ENCODE measurements around the gene TSPAN16.
"Not testable (repeated sequence)": the region's sequence is repeated elsewhere in the genome, so short reads cannot be mapped to it uniquely, and the experiment has no call there.

TSPAN16 gene

GRCh38 chr19:11346104-11346940 lies 50.4 kb downstream of the TSPAN16 start, which contains the start of the genes CCDC159 and TMEM205:
Gene CCDC159 (plus strand): TSS chr19:11346519. CDS start chr19:11346607, 88 bp downstream.
Gene TMEM205 (minus strand): TSS chr19:11346268. CDS start chr19:11345619, 649 bp downstream.
- DNase-seq (ENCODE audit: low read depth) = peak; percentile 90

GRCh38 chr19:11347546-11348039 lies 51.6 kb downstream of the TSPAN16 start:
- no peak for DNase-seq (ENCODE audit: low read depth)

GRCh38 chr19:11349171-11349570 lies 53.2 kb downstream of the TSPAN16 start:
- DNase-seq (ENCODE audit: low read depth) = no peak

GRCh38 chr19:11354102-11354501 lies 58.1 kb downstream of the TSPAN16 start:
- DNase-seq (ENCODE audit: low read depth) = not testable (repeated sequence)

- DNase-seq (ENCODE audit: low read depth) = peak; percentile 66
Measured at GRCh38 chr19:11355160-11356073, 59.5 kb downstream of the TSPAN16 start, which contains the start of gene PLPPR2. Gene PLPPR2 (plus strand): TSS chr19:11355432. CDS start chr19:11357674, 2,242 bp downstream.

- no peak for DNase-seq (ENCODE audit: low read depth)
Measured at GRCh38 chr19:11356074-11356397, 60.1 kb downstream of the TSPAN16 start.

- DNase-seq (ENCODE audit: low read depth) = no peak
Measured at GRCh38 chr19:11356676-11357550, 61.0 kb downstream of the TSPAN16 start.

GRCh38 chr19:11359421-11359820 lies 63.5 kb downstream of the TSPAN16 start:
- no peak for DNase-seq (ENCODE audit: low read depth)

- DNase-seq (ENCODE audit: low read depth) = no peak
Measured at GRCh38 chr19:11361037-11361770, 65.2 kb downstream of the TSPAN16 start.

- DNase-seq (ENCODE audit: low read depth) = no peak
Measured at GRCh38 chr19:11361771-11362731, 66.1 kb downstream of the TSPAN16 start.

GRCh38 chr19:11363881-11364280 lies 67.9 kb downstream of the TSPAN16 start:
- DNase-seq (ENCODE audit: low read depth) = no peak

- DNase-seq (ENCODE audit: low read depth) = no peak
Measured at GRCh38 chr19:11364296-11364904, 68.4 kb downstream of the TSPAN16 start.

- no peak for DNase-seq (ENCODE audit: low read depth)
Measured at GRCh38 chr19:11364935-11365334, 69.0 kb downstream of the TSPAN16 start.
